H9 (cell line): Measurements from ENCODE around the gene ADIG. TPM values are rescaled to one million over a fixed set of nuclear protein-coding genes. Genes with fewer than 3 reads are reported as not detected.

Source experiments
- DNase-seq: peaks from one replicate; pipeline ENCODE4 v3.0.0-alpha.2; 2017
- H2AFZ ChIP-seq: one replicate; pipeline ENCODE4 v1.6.1; 2013; ENCODE audit warnings: mild to moderate bottlenecking, low read length, control low read depth, moderate library complexity
- H2AK5ac ChIP-seq: 2 replicates; pipeline ENCODE4 v1.6.1; 2013; ENCODE audit warnings: low read length, control low read depth, mixed read lengths; ENCODE audit not compliant: insufficient read length
- H2BK120ac ChIP-seq: one replicate; pipeline ENCODE4 v1.6.1; 2013; ENCODE audit warnings: low read depth, mild to moderate bottlenecking, low read length, control low read depth, inconsistent platforms; ENCODE audit not compliant: poor library complexity, severe bottlenecking
- H2BK12ac ChIP-seq: 2 replicates; pipeline ENCODE4 v1.6.1; 2013; ENCODE audit warnings: low read length, control low read depth, mixed read lengths, low read depth; ENCODE audit not compliant: insufficient read length
- H2BK15ac ChIP-seq: 2 replicates; pipeline ENCODE4 v1.6.1; 2013; ENCODE audit warnings: low read depth, low read length, control low read depth
- H2BK20ac ChIP-seq: one replicate; pipeline ENCODE4 v1.6.1; 2013; ENCODE audit warnings: low read depth, mild to moderate bottlenecking, low read length, control low read depth, inconsistent platforms; ENCODE audit not compliant: poor library complexity, severe bottlenecking
- H2BK5ac ChIP-seq: 2 replicates; pipeline ENCODE4 v1.6.1; 2013; ENCODE audit warnings: low read length, control low read depth, mixed read lengths; ENCODE audit not compliant: insufficient read length
- H3K14ac ChIP-seq: 2 replicates; pipeline ENCODE4 v1.6.1; 2013; ENCODE audit warnings: low read length, control low read depth; ENCODE audit not compliant: insufficient read depth
- H3K18ac ChIP-seq: 2 replicates; pipeline ENCODE4 v1.6.1; 2013; ENCODE audit warnings: low read depth, mild to moderate bottlenecking, mixed read lengths, low read length, control low read depth; ENCODE audit not compliant: insufficient read length
- H3K23ac ChIP-seq: 2 replicates; pipeline ENCODE4 v1.6.1; 2013; ENCODE audit warnings: low read length, control low read depth, mixed read lengths, low read depth; ENCODE audit not compliant: insufficient read length
- H3K23me2 ChIP-seq: 2 replicates; pipeline ENCODE4 v1.6.1; 2013; ENCODE audit warnings: low read depth, mild to moderate bottlenecking, mixed read lengths, low read length, control low read depth; ENCODE audit not compliant: insufficient read length, poor library complexity, severe bottlenecking
- H3K27ac ChIP-seq: 2 replicates; pipeline ENCODE4 v1.5.1; 2013; ENCODE audit warnings: low read length, control low read depth, mixed read lengths, low read depth; ENCODE audit not compliant: insufficient read length
- H3K27me3 ChIP-seq: 2 replicates; pipeline ENCODE4 v1.6.1; 2013; ENCODE audit warnings: low read length, control low read depth, inconsistent platforms; ENCODE audit not compliant: insufficient read depth
- H3K4ac ChIP-seq: 2 replicates; pipeline ENCODE4 v1.6.1; 2013; ENCODE audit warnings: low read depth, mild to moderate bottlenecking, control low read depth, inconsistent platforms, low read length, moderate library complexity
- H3K4me1 ChIP-seq: 2 replicates; pipeline ENCODE4 v1.6.1; 2013; ENCODE audit warnings: low read length, control low read depth, inconsistent platforms; ENCODE audit not compliant: insufficient read depth
- H3K4me2 ChIP-seq: 2 replicates; pipeline ENCODE4 v1.6.1; 2013; ENCODE audit warnings: low read length, control low read depth, mixed read lengths; ENCODE audit not compliant: insufficient read length, insufficient read depth
- H3K56ac ChIP-seq: 2 replicates; pipeline ENCODE4 v1.6.1; 2013; ENCODE audit warnings: low read depth, mild to moderate bottlenecking, mixed read lengths, low read length, control low read depth; ENCODE audit not compliant: insufficient read length
- H3K79me1 ChIP-seq: 2 replicates; pipeline ENCODE4 v1.6.1; 2013; ENCODE audit warnings: low read depth, mild to moderate bottlenecking, moderate library complexity, low read length, control low read depth, inconsistent platforms; ENCODE audit not compliant: insufficient read depth, poor library complexity, severe bottlenecking
- H3K79me2 ChIP-seq: 2 replicates; pipeline ENCODE4 v1.6.1; 2013; ENCODE audit warnings: low read length, control low read depth, inconsistent platforms; ENCODE audit not compliant: insufficient read depth
- H3K9ac ChIP-seq: 2 replicates; pipeline ENCODE4 v1.6.1; 2013; ENCODE audit warnings: low read length, control low read depth, mixed read lengths; ENCODE audit not compliant: insufficient read length; ENCODE audit errors: extremely low read depth
- H3K9me3 ChIP-seq: one replicate; pipeline ENCODE4 v1.6.1; 2013; ENCODE audit warnings: low read depth, low read length, inconsistent platforms; ENCODE audit not compliant: control insufficient read depth
- H3T11ph ChIP-seq: one replicate; pipeline ENCODE4 v1.6.1; 2013; ENCODE audit warnings: mild to moderate bottlenecking, low read length, control low read depth, inconsistent platforms
- H4K20me1 ChIP-seq: one replicate; pipeline ENCODE4 v1.6.1; 2013; ENCODE audit not compliant: control insufficient read depth, insufficient read length, insufficient read depth
- H4K5ac ChIP-seq: 2 replicates; pipeline ENCODE4 v1.6.1; 2013; ENCODE audit warnings: low read depth, mild to moderate bottlenecking, mixed read lengths, low read length, control low read depth; ENCODE audit not compliant: insufficient read length
- H4K8ac ChIP-seq: replicated peaks from 2 replicates; pipeline ENCODE4 v1.6.1; 2013; ENCODE audit warnings: low read length, control low read depth, mixed read lengths, low read depth; ENCODE audit not compliant: insufficient read length
- H4K91ac ChIP-seq: 2 replicates; pipeline ENCODE4 v1.6.1; 2013; ENCODE audit warnings: low read depth, mild to moderate bottlenecking, moderate library complexity, mixed read lengths, low read length, control low read depth; ENCODE audit not compliant: insufficient read length
- H3K27ac Mint-ChIP-seq, 3 experiments: 2 replicates in 2 of 3; 3 replicates in 1 of 3; pipeline ENCODE4 v1.8.0; 2020 to 2021; ENCODE audit warnings: mixed read lengths in 3 of 3, mild to moderate bottlenecking in 1 of 3, moderate library complexity in 1 of 3
- H3K27me3 Mint-ChIP-seq: 2 replicates; pipeline ENCODE4 v1.8.0; 2021; ENCODE audit warnings: low read depth, mild to moderate bottlenecking, moderate library complexity, mixed read lengths
- H3K36me3 Mint-ChIP-seq, 3 experiments: 2 replicates in 2 of 3; 3 replicates in 1 of 3; pipeline ENCODE4 v1.8.0; 2020 to 2021; ENCODE audit warnings: low read depth in 3 of 3, mixed read lengths in 3 of 3; ENCODE audit not compliant: insufficient read depth in 1 of 3
- H3K4me1 Mint-ChIP-seq, 2 experiments: 2 replicates each; pipeline ENCODE4 v1.8.0; 2020; ENCODE audit warnings: mixed read lengths in 2 of 2
- H3K4me3 Mint-ChIP-seq, 2 experiments: 2 replicates in 1 of 2; 3 replicates in 1 of 2; pipeline ENCODE4 v1.8.0; 2020 to 2021; ENCODE audit warnings: mild to moderate bottlenecking in 2 of 2, mixed read lengths in 2 of 2, moderate library complexity in 1 of 2
- H3K9me3 Mint-ChIP-seq, 2 experiments: 2 replicates in 1 of 2; 3 replicates in 1 of 2; pipeline ENCODE4 v1.8.0; 2020; ENCODE audit warnings: mild to moderate bottlenecking in 2 of 2, mixed read lengths in 2 of 2, moderate library complexity in 1 of 2
- CTCF ChIP-seq: fragments of 200-600 bp; sonication (generic); conservative IDR thresholded peaks from 3 replicates; pipeline ENCODE4 v1.8.0; 2021; ENCODE audit warnings: antibody characterized with exemption, mild to moderate bottlenecking
- WGBS: extraction: QIAGEN DNeasy Blood & Tissue Kit; methylation state at CpG from one replicate; pipeline ENCODE4 v1.1.7; 2013; ENCODE audit warnings: missing lambda C conversion rate, low lambda C conversion rate, mixed read lengths; ENCODE audit not compliant: insufficient read length; ENCODE audit errors: extremely low coverage; 5-methylcytosine and 5-hydroxymethylcytosine counted together
- total RNA-seq: library from RNA; stranded (reverse); gene quantifications from 2 replicates; pipeline ENCODE4 v1.2.1, GENCODE V29; 2021

Gene ADIG
- total RNA-seq, 1 experiment from 2014 or later: not detected

- no peak overlapping the region for H3K4ac ChIP-seq
- no peak overlapping the region; a peak in 1 of 7 replicates for H3K27ac Mint-ChIP-seq
- H3K27ac ChIP-seq: no peak overlapping the region
- no peak overlapping the region for H4K91ac ChIP-seq
- WGBS: no CpG with 5 or more reads among the region's 6 CpGs
- H3K56ac ChIP-seq: no peak overlapping the region
- no peak for TF ChIP-seq CTCF
- H4K5ac ChIP-seq: no peak overlapping the region
- H3K79me2 ChIP-seq: no peaks in the 10 kb centered on the region
- H3K4me2 ChIP-seq: no peak overlapping the region
- no peaks in the 10 kb centered on the region for H4K20me1 ChIP-seq
- H4K8ac ChIP-seq: no peak overlapping the region
- no peak overlapping the region for H2BK5ac ChIP-seq
- H3K14ac ChIP-seq: no peak overlapping the region
- no peak overlapping the region for H2AFZ ChIP-seq
- H2BK120ac ChIP-seq: no peak overlapping the region
- H3K4me1 Mint-ChIP-seq: no peaks in the 10 kb centered on the region
- no peaks in the 10 kb centered on the region for H3K4me1 ChIP-seq
- H3K18ac ChIP-seq: no peak overlapping the region
- H3K79me1 ChIP-seq: no peaks in the 10 kb centered on the region
- no peak overlapping the region for H3T11ph ChIP-seq
- no peak overlapping the region for H2BK12ac ChIP-seq
- H3K9me3 Mint-ChIP-seq: no peaks in the 10 kb centered on the region
- no peaks in the 10 kb centered on the region for H3K23me2 ChIP-seq
- DNase-seq: no peak
- H3K27me3 ChIP-seq: no peaks in the 10 kb centered on the region
- H3K4me3 Mint-ChIP-seq: no peak overlapping the region
- no peak overlapping the region for H3K9ac ChIP-seq
- H3K9me3 ChIP-seq: no peaks in the 10 kb centered on the region
- no peak overlapping the region for H3K23ac ChIP-seq
- no peak overlapping the region for H2BK15ac ChIP-seq
- peaks cover 2 to 38% (median 19%) of the 10 kb centered on the region in 3 experiments; a peak in 6 of 7 replicates for H3K36me3 Mint-ChIP-seq
- no peak overlapping the region for H2BK20ac ChIP-seq
- H3K27me3 Mint-ChIP-seq: no peaks in the 10 kb centered on the region
- H2AK5ac ChIP-seq: no peak overlapping the region
These were observed 14.9 kb upstream of the ADIG start for GRCh38 chr20:38566036-38566598.
